DOHH2 (cell line): ENCODE measurements around the gene AQP1.

Experiments used
- H3F3A ChIP-seq: fragments of 200-600 bp; sonication (generic), shearing (Covaris generic); 2 replicates; pipeline ENCODE4 v1.6.0; 2016; ENCODE audit warnings: antibody characterized with exemption, mild to moderate bottlenecking; ENCODE audit not compliant: control insufficient read depth, insufficient read depth
- H3K27ac ChIP-seq: fragments of 200-600 bp; sonication (generic); 2 replicates; pipeline ENCODE4 v1.5.1; 2014; ENCODE audit warnings: low read depth, mild to moderate bottlenecking, low read length, moderate library complexity
- H3K27me3 ChIP-seq: fragments of 200-600 bp; sonication (generic); 2 replicates; pipeline ENCODE4 v1.6.1; 2014; ENCODE audit warnings: mild to moderate bottlenecking, low read length, mixed read lengths; ENCODE audit not compliant: control insufficient read depth
- H3K36me3 ChIP-seq: fragments of 200-600 bp; sonication (generic); 2 replicates; pipeline ENCODE4 v1.6.1; 2014; ENCODE audit warnings: mild to moderate bottlenecking, low read length, moderate library complexity, mixed read lengths; ENCODE audit not compliant: control insufficient read depth
- H3K4me1 ChIP-seq: fragments of 200-600 bp; sonication (generic); 2 replicates; pipeline ENCODE4 v1.6.1; 2014; ENCODE audit warnings: mild to moderate bottlenecking, low read length, mixed read lengths; ENCODE audit not compliant: control insufficient read depth
- H3K4me2 ChIP-seq: fragments of 200-600 bp; sonication (generic); 2 replicates; pipeline ENCODE4 v1.6.0; 2014; ENCODE audit warnings: mild to moderate bottlenecking, low read length, moderate library complexity
- H3K4me3 ChIP-seq: fragments of 200-600 bp; sonication (generic); 2 replicates; pipeline ENCODE4 v1.5.1; 2014; ENCODE audit warnings: mild to moderate bottlenecking, low read length, mixed read lengths
- H3K79me2 ChIP-seq: fragments of 200-600 bp; sonication (generic); 2 replicates; pipeline ENCODE4 v1.6.1; 2014; ENCODE audit warnings: mild to moderate bottlenecking, low read length, mixed read lengths; ENCODE audit not compliant: control insufficient read depth
- H3K9me2 ChIP-seq: fragments of 200-600 bp; sonication (generic); replicated peaks from 2 replicates; pipeline ENCODE4 v1.6.1; 2014; ENCODE audit warnings: mild to moderate bottlenecking, low read length, mixed read lengths; ENCODE audit not compliant: control insufficient read depth
- H3K9me3 ChIP-seq: fragments of 200-600 bp; sonication (generic); 2 replicates; pipeline ENCODE4 v1.6.1; 2014; ENCODE audit warnings: antibody characterized with exemption, low read length, mixed read lengths; ENCODE audit not compliant: control insufficient read depth, insufficient read depth
- H4K20me1 ChIP-seq: fragments of 200-600 bp; sonication (generic); 2 replicates; pipeline ENCODE4 v1.6.0; 2014; ENCODE audit warnings: low read depth, mild to moderate bottlenecking, antibody characterized with exemption, low read length, moderate library complexity; ENCODE audit not compliant: control insufficient read depth, insufficient read depth
- EZH2phosphoT487 ChIP-seq: fragments of 200-600 bp; sonication (generic); IDR thresholded peaks from 2 replicates; pipeline ENCODE4 v1.6.1; 2017; ENCODE audit warnings: borderline replicate concordance, mild to moderate bottlenecking, antibody characterized with exemption, low read length, moderate library complexity, mixed read lengths
- TF ChIP-seq, protein P1 (sequence below): fragments of 200-600 bp; sonication (generic); IDR thresholded peaks from one replicate; pipeline ENCODE4 v1.5.1; 2014; ENCODE audit warnings: antibody characterized with exemption, mild to moderate bottlenecking, low read depth, low read length; ENCODE audit not compliant: poor library complexity, severe bottlenecking

Gene AQP1

DNA sequence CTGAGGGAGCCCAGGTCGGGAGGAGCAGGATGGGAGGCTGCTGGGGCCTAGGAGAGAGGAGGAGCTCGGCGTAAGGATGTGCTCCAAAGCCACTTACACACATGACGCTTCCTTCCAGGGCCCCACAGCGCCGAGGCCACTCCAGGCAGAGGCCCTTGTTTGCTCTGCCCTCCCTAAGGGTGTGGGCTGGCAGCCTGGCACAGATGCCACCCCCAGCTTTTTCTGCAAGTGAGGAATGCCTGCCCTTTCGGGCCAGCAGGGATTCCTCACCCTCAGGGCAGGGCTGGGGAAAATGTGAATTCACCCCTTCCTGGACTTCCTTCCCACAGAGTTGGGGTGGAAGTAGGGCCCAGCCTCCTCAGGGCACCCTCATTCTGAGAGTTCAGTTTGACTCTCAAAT lies 5.6 kb upstream of the AQP1 start:
- Histone ChIP-seq H4K20me1 (no peaks in the 10 kb centered on the region), H3K4me2 (no peak overlapping the region), H3K79me2 (no peaks in the 10 kb centered on the region), H3K36me3 (no peaks in the 10 kb centered on the region), H3K9me2 (no peaks in the 10 kb centered on the region), H3K27ac (no peak overlapping the region), H3K4me3 (no peak overlapping the region), H3K9me3 (no peaks in the 10 kb centered on the region), H3F3A (no peaks in the 10 kb centered on the region), H3K4me1 (peaks cover 3% of the 10 kb centered on the region; the same call in 1 of the 2 replicates), H3K27me3 (no peaks in the 10 kb centered on the region)
- TF ChIP-seq EZH2phosphoT487: no peak
- TF ChIP-seq, protein P1, sequence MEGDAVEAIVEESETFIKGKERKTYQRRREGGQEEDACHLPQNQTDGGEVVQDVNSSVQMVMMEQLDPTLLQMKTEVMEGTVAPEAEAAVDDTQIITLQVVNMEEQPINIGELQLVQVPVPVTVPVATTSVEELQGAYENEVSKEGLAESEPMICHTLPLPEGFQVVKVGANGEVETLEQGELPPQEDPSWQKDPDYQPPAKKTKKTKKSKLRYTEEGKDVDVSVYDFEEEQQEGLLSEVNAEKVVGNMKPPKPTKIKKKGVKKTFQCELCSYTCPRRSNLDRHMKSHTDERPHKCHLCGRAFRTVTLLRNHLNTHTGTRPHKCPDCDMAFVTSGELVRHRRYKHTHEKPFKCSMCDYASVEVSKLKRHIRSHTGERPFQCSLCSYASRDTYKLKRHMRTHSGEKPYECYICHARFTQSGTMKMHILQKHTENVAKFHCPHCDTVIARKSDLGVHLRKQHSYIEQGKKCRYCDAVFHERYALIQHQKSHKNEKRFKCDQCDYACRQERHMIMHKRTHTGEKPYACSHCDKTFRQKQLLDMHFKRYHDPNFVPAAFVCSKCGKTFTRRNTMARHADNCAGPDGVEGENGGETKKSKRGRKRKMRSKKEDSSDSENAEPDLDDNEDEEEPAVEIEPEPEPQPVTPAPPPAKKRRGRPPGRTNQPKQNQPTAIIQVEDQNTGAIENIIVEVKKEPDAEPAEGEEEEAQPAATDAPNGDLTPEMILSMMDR: no peak

DNA sequence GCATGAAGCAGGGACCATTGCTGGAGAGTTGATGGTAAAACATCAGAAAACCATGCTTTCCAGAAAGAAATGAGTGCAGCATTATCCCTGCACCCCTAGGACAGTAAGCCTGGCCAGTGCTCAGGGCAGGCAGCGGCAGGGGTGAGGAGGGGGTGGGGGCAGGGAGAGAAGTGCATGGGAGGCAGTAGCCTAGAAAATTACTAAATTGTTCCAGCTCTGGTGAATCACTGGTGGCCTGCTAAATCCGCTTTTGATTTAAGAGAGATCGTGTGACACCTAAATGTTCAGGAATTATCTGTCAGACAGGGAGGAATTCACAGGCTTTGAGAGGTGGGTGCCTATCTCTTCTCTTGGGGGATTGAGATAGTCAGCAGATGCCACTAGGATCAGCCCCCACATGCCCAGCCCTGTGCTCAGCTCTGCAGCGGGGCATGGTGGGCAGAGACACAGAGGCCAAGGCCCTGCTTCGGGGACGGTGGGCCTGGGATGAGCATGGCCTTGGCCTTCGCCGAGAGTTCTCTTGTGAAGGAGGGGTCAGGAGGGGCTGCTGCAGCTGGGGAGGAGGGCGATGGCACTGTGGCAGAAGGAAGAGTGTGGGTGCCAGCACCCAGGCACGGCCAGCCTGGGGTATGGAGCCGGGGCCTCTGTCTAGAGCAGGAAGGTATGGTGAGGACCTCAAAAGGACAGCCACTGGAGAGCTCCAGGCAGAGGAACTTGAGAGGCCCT lies 5.0 kb upstream of the AQP1 start:
- no peaks in the 10 kb centered on the region for H3K27me3 ChIP-seq
- no peaks in the 10 kb centered on the region for H3K79me2 ChIP-seq
- no peak overlapping the region for H3K27ac ChIP-seq
- H3F3A ChIP-seq: no peaks in the 10 kb centered on the region
- no peak overlapping the region for H3K4me3 ChIP-seq
- H3K4me2 ChIP-seq: no peak overlapping the region
- peaks cover 3% of the 10 kb centered on the region; the same call in 1 of the 2 replicates for H3K4me1 ChIP-seq
- H3K9me3 ChIP-seq: no peaks in the 10 kb centered on the region
- no peaks in the 10 kb centered on the region for H3K9me2 ChIP-seq
- no peaks in the 10 kb centered on the region for H4K20me1 ChIP-seq
- no peak for TF ChIP-seq EZH2phosphoT487
- TF ChIP-seq, protein P1: no peak
- no peaks in the 10 kb centered on the region for H3K36me3 ChIP-seq

DNA sequence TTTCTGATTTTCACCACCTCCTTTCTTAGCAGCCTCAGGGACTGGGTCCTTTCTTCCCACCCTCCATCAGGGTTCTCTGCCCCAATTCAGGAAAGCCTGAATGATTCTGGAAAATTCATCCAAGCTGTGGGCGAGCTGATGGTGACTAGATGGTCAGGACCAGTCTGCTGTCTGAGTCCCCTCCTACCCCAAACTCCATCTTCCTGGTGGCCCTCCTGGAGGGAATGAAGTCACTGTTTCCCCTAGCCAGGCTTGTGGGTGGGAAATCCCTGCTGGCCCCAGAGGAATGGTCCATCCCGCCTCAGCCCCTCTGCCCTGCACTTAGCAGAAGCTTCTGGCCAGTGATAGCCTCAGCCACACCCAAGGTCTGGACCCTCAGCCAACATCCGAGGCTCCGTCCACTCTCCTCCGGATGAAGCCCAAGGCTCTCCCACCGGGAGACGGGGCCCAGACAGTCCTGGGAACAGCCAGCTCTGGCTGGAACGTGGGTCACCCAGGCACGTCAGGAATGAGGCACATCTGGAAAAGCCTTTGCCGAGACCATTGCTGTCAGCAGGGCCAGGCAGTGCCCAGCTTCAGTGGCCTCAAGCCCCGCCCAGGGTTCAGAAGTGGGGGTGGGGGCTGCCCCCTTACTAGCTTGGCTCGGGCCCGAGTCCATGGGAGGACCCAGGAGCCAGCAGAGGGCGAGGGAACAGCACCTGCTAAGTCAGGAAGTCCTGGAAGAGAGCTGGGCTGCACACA lies 4.0 kb upstream of the AQP1 start:
- TF ChIP-seq, protein P1: no peak
- TF ChIP-seq EZH2phosphoT487: no peak
- Histone ChIP-seq H3K9me3 (no peaks in the 10 kb centered on the region), H3K9me2 (no peaks in the 10 kb centered on the region), H3K27ac (no peak overlapping the region), H4K20me1 (no peaks in the 10 kb centered on the region), H3K36me3 (no peaks in the 10 kb centered on the region), H3K4me1 (peaks cover 3% of the 10 kb centered on the region; the same call in 1 of the 2 replicates), H3K79me2 (no peaks in the 10 kb centered on the region), H3F3A (no peaks in the 10 kb centered on the region), H3K27me3 (no peaks in the 10 kb centered on the region), H3K4me3 (no peak overlapping the region), H3K4me2 (no peak overlapping the region)
